K562 (cell line): Measurements from ENCODE around the gene BAIAP2L2. TPM values are rescaled to one million over a fixed set of nuclear protein-coding genes. Genes with fewer than 3 reads are reported as not detected.

Experiments
- BDP1 ChIP-seq: IDR thresholded peaks from 3 replicates; pipeline ENCODE4 v1.6.1; 2011; ENCODE audit not compliant: insufficient read length, insufficient read depth
- CBFA2T3 ChIP-seq: fragments of 450-650 bp; IDR thresholded peaks from 2 replicates; pipeline ENCODE4 v1.6.1; 2017
- CXXC5 ChIP-seq: fragments of 250-450 bp; sonication (Bioruptor Pico); IDR thresholded peaks from 2 replicates; pipeline ENCODE4 v1.8.0; 2022; ENCODE audit warnings: inconsistent platforms, mild to moderate bottlenecking, moderate library complexity
- HSF4 ChIP-seq: fragments of 250-450 bp; sonication (Bioruptor Pico); IDR thresholded peaks from 2 replicates; pipeline ENCODE4 v2.1.2; 2022; ENCODE audit warnings: mild to moderate bottlenecking, moderate library complexity, borderline replicate concordance
- JUND ChIP-seq, 2 experiments: IDR thresholded peaks; 2 replicates in 1 of 2; 3 replicates in 1 of 2; pipeline ENCODE4 v1.6.1; 2011; ENCODE audit warnings: borderline replicate concordance in 2 of 2, low read depth in 2 of 2, low read length in 2 of 2, improper control_type of control experiment in 1 of 2, missing biosample characterization in 1 of 2, missing genetic modification characterization in 1 of 2, missing genetic modification reagents in 1 of 2
- KDM5B ChIP-seq: fragments of 200-600 bp; sonication (generic); IDR thresholded peaks from 2 replicates; pipeline ENCODE4 v1.6.1; 2012; ENCODE audit warnings: low read depth, mild to moderate bottlenecking, moderate library complexity, low read length, control low read depth, inconsistent platforms; ENCODE audit not compliant: insufficient replicate concordance
- POLR2AphosphoS5 ChIP-seq: IDR thresholded peaks from 2 replicates; pipeline ENCODE4 v1.6.1; 2011; ENCODE audit warnings: mild to moderate bottlenecking, low read depth, low read length, moderate library complexity; ENCODE audit not compliant: control insufficient read depth, insufficient read depth
- POLR2B ChIP-seq: fragments of 450-650 bp; IDR thresholded peaks from 2 replicates; pipeline ENCODE4 v1.6.1; 2018; ENCODE audit warnings: low read depth; ENCODE audit not compliant: partially characterized antibody
- REST ChIP-seq, 2 experiments: fragments of 450-650 bp; formaldehyde crosslinking in 1 of 2; IDR thresholded peaks; 2 replicates each; pipeline versions ENCODE4 v1.4.0 to v1.6.1; 2014 to 2020; ENCODE audit warnings: mild to moderate bottlenecking in 2 of 2, borderline replicate concordance in 1 of 2, low read depth in 1 of 2
- polyA plus RNA-seq, 8 experiments: library from polyadenylated mRNA; depleted of rRNA in 4 of 8; stranded (reverse) in 5 of 8; unstranded in 3 of 8; fragments of >200 nt; fragmentation: Nextera tagmentation in 2 of 8; fragmentation: Illumina TruSeq in 1 of 8; extraction: Ambion mirVana in 2 of 8; extraction: Trizol in 1 of 8; gene quantifications; 2 replicates each; pipeline versions ENCODE4 v1.2.1 to v1.2.3, GENCODE V29; 2011 to 2014; ENCODE audit warnings: inconsistent platforms in 1 of 8, missing spikeins in 1 of 8
- total RNA-seq, 7 experiments: library from RNA; depleted of rRNA in 6 of 7; stranded (reverse); fragments of >200 nt in 6 of 7; fragmentation: Illumina TruSeq in 2 of 7; extraction: Trizol in 2 of 7; gene quantifications; 2 replicates each; pipeline versions ENCODE4 v1.2.1 to v1.2.3, GENCODE V29; 2011 to 2021; ENCODE audit warnings: low replicate concordance in 1 of 7

BAIAP2L2 gene
- total and polyA plus RNA-seq, 9 of the 15 experiments (the other 6 are each of a cell fraction or from before 2014, with no cell fraction given), result 0.04 to 0.22 (median 0.07) TPM; not detected in 4

- peak; percentile 34; the same call in 1 of the 2 replicates for TF ChIP-seq POLR2AphosphoS5
- peak; percentile 54 for TF ChIP-seq CXXC5 (CRISPR knock-in tag)
- peak; percentile 60 for TF ChIP-seq KDM5B
- no peak for TF ChIP-seq BDP1
- TF ChIP-seq POLR2B, result peak; percentile 54
- TF ChIP-seq JUND (IDR thresholded peaks at IDR 0.05; ENCODE audit: borderline replicate concordance, low read depth, low read length), result peak; percentile 44
- TF ChIP-seq JUND (tag; IDR thresholded peaks at IDR 0.05; ENCODE audit: borderline replicate concordance, low read depth, low read length), result peak; percentile 35; the same call in 1 of the 3 replicates
- TF ChIP-seq HSF4 (CRISPR knock-in tag), result no peak
- TF ChIP-seq REST (IDR thresholded peaks at IDR 0.05; ENCODE audit: borderline replicate concordance), result no peak
- no peak for TF ChIP-seq REST (CRISPR knock-in tag; IDR thresholded peaks at IDR 0.05; ENCODE audit: low read depth)
- TF ChIP-seq CBFA2T3, result peak; percentile 63
- TF ChIP-seq, all 486 proteins: peak for 68
Measured at GRCh38 chr22:38126928-38127668, 16.6 kb upstream of the BAIAP2L2 start (continued).
